GM18511 (cell line): ENCODE data around the gene ACTRT2.

Experiments
- ATAC-seq: cut with Tn5 transposase; IDR thresholded peaks from one replicate; pipeline ENCODE4 v1.9.1; 2021; ENCODE audit warnings: mild to moderate bottlenecking, moderate library complexity; ENCODE audit not compliant: unreplicated experiment

Gene ACTRT2

DNA sequence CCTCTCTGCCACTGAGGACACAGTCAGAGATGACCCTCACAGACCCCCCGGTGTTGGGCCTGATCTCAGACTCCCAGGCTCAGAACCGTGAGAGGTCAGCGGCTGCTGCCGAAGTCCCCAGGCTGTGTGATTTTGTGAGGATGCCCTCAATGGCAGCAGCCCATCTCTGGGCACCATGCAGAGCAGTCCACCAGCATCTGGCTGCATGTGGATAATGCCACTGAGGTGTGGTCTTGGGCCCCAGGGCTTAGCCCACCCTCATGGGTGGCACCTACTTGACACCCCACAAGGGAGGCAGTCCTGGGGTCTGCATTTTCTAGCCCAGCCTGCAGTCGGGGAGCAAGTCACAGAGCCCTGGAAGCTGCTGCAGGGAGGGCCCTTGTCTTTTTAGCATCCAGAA, 5.5 kb upstream of the ACTRT2 start:
- ATAC-seq: no peak

DNA sequence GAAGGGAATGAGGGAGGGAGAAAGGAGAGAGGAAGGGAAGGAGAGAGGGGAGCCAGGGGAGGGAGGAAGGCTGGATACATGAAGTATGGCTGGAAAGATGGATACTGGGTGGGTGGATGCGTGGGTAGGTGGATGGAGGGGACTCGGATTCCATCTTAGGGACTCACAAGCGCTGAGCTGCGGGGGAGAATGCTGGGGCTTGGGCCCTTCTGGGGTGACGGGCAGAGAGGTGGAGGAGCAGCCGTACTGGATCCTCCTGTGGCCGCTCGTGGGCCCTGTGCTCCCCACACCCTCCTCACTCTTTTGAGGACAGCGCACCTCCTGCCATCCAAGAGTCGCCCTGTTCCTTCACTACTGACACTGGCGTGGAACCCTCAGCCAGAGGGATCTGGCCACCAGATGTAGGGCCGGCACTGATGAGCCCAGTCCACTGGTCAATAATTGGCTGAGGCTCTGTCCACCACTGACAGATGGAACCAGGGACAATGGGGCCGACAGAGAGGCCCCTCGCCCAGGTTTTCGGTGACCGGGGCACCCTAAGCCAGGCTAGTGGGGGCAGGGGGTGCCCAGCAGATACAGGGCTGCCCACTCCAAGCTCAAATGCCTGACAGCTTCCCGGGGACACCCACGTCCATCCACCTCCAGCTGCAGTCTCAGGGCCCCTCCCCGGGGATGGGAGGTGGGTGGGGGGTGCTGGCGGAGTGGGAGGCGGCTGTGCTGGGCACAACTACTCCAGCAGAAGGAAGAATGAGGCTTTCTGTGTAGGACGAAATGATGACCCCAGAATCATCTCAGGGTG, 4.4 kb upstream of the ACTRT2 start:
- ATAC-seq: no peak

DNA sequence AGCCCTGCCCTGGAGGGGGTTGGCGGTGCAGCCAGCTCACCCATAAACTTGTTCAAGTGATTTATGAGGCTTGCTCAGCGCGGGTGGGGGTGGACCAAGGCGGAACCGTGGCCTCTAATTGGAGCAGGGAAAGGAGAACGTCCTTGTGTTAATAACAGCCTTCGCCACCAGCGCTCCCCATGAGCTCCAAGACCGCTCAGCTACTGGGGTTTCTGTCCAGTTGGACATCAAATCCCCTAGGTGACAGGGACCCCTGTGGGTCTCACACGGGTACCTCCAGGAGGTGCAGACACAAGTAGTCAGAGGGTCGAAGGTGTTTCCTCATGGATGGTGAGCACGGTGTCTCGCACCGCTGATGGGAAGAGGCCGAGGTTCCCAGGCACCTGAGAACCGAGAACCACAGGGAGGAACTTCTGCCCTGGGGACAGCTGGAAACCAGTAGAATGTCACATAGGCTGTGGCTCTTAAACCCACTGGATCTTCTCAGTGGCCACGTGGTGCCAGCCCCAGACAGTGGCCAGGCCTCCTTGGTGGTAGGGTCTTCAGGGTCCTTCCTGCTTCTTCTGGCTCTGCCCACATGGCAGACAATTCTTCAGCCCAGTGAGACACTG, 3.7 kb upstream of the ACTRT2 start:
- no peak for ATAC-seq

DNA sequence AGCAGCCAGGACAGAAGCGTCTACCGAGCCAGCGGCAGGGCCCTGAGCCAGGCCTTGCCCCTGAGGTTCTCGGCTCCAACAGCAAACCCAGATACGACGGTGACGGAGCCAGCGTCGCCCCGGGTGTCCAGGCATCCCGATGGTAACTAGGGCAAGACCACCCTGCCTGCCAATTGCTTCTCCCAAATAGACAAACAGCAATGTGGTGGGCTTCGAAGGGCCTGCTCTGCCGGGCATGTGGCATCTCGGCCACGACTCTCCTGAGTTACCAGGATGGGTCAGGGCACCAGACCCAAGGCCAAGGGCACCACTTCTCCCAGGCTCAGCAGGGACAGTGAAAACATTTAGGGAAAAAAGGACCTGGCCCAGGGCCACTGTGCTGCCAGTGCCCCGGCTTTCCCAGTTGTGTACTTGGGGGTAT, 3.2 kb upstream of the ACTRT2 start:
- ATAC-seq: no peak

DNA sequence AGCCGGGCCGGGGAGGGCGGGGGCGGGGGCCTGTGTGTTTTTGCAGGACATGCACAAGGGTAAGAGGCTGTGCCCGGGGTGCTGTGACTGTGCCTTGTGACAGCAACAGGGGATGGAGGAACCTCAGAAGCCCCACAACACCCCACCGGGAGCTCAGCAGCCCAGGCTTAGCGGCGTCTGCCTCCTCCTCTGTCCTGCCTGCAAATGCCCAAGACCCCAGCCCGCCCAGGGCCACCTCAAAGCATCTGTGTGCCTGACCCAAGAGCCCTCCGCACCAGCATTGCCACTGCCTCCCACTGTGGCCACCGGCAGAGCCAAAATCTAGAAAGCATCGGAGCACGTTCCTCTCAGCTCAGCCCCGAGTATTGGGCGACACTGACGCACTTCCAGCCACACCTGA, 2.7 kb upstream of the ACTRT2 start:
- ATAC-seq: no peak

DNA sequence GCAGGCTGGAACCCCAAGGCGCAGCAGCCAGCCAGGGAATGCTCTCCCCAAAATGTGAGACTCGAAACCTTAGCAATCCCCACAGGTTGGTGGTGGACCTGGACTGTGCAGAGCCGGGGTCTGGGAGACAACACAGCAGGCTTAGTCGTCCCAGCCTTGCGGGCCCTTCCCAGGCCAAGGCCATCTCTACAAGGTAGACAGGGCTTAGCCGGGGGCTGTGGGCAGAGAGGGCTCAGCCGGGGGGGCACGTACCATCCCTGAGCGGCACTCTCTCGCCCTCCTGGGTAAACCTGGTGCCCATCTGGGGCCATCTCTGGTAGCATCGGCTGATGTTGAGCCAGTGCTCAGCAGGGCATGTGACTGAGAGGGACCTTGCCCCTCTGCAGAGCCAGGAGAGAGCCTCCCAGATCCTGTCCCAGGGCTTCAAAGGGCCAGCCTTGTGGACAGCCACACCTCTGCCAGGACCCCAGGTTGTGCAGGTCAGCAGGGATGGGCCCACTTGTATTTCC, 2.2 kb upstream of the ACTRT2 start:
- no peak for ATAC-seq

DNA sequence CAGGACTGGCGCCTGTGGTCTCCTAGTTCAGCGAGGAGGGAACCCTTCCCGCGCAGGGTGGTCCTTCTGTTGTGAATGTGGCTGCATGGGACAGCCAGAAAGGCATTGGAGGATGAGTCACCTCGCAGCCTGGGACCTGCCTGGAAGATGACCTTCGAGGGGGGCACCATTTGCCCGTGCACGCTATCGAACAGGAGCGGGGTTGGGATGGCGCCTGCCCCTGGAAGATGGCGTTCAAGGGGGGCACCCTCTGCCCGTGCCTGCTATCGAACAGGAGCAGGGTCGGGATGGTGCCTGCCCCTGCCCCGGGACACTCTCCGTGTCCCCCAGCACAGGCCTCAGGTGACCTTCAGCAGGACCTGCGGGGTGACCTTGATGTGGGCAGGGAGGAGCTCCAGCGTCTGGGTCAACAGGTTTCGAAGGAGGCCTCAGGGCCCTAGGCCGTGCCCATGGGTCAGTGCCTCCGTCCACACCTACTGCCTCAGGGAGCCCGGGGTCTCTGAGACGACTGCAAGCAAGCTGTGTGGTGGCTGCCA, 1.7 kb upstream of the ACTRT2 start:
- no peak for ATAC-seq

DNA sequence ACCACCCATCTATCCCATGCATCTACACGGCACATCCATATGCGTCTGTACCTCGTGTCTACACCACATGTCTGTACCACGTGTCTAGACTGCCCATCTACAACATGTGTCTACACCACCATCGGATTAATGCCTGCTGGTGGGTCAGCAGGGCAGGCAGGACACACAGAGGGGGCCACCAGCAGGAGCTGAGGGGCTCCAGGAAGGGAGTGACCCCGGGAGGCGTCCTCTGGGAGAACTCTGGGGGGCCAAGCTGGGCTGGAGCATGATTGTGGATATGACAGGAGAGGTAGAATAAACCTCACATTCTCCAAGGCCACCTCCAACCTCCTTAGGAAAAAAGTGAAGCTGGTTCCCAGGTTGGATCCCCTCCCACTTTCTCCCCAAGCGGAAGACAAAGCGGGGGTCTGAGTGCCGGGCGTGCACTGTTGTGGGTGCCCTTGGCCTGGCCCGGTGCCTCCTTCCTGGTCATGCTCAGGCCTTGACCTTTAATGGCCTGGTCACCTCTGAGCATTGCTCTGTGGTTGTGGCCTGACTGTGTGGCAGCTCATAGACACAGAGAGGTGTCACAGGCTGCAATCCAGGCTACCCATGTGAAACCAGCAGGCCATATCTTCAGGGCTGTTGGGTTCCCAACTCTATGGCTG, 881 bp upstream of the ACTRT2 start:
- ATAC-seq: no peak

DNA sequence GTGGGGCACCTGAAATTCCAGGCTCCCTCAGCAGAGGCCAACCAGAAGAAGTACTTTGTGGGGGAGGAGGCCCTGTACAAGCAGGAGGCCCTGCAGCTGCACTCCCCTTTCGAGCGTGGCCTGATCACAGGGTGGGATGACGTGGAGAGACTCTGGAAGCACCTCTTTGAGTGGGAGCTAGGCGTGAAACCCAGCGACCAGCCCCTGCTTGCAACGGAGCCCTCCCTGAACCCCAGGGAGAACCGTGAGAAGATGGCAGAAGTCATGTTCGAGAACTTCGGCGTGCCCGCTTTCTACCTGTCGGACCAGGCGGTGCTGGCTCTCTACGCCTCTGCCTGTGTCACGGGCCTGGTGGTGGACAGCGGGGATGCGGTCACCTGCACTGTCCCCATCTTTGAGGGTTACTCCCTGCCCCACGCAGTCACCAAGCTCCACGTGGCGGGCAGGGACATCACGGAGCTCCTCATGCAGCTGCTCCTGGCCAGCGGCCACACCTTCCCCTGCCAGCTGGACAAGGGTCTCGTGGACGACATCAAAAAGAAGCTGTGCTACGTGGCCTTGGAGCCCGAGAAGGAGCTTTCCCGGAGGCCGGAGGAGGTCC, 634 bp downstream of the ACTRT2 start:
- ATAC-seq: no peak

DNA sequence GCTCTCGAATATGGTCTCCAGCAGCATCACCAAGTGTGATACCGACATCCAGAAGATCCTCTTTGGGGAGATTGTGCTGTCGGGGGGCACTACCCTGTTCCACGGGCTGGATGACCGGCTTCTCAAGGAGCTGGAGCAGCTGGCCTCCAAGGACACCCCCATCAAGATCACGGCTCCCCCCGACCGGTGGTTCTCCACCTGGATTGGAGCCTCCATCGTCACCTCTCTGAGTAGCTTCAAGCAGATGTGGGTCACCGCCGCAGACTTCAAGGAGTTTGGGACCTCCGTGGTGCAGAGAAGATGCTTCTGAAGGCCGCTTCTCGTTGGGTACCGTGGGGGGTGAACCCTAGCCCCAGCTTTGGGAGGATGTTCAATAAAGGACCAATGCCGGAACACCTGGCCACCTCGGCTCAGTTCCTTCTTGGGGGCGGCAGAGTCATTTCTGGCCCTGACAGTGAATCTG, 1.3 kb downstream of the ACTRT2 start:
- no peak for ATAC-seq

DNA sequence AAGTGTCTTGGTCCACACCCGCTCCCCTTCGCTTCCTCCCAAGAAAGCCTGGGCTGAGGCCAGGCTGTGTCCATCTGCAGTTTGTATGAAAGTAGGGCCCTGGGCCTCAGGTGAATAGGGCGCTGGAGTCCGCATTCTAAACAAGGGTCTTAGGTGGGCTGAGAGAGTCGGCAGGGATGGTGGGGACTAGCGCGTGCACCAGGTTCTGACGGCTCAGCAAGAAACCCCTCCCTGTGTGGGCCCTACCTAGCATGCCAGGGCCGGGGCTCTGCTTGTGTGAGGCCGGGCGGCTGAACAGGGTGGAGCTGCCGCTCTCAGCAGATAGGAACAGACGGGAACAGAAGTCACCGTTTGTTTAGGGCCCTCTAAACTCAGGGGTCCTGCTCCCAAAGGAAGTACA, 1.7 kb downstream of the ACTRT2 start:
- no peak for ATAC-seq

DNA sequence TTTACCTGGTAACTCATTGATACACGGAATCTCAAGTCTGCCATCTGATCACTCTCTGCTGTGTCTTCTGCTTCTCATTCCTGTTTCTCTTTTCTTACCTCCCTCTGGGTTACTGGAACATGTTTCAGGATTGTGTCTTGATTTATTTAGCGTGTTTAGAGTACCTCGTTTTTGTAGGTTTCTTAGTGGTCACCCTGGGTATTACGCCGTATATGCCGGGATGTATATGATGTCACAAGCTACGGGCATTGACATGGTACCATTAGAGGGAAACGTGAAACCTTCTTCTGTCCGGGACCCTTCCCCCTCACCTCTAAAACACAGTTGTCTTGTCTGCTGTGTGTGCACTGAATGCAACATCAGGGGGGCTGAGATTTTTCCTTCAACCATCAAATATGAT, 2.8 kb downstream of the ACTRT2 start:
- ATAC-seq: no peak

DNA sequence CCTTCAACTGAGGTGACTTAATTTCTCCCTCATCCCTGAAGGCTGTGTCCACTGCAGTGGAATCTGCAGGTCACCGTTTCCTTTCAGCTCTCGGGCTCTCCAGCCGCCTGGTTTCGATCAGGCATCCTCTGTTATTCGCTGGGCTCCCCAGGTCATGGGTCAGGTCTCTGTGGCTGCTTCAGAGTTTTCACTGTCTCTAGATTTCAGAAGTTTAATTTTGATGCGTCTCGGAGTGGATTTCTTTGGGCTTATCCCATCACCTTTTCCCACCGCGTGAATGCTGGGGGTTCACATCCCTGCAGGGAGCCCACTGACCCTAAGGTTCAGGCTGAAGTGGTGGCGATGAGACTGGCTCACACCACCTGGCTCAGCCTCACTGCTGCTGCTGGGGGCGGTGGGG, 3.3 kb downstream of the ACTRT2 start:
- ATAC-seq: no peak

DNA sequence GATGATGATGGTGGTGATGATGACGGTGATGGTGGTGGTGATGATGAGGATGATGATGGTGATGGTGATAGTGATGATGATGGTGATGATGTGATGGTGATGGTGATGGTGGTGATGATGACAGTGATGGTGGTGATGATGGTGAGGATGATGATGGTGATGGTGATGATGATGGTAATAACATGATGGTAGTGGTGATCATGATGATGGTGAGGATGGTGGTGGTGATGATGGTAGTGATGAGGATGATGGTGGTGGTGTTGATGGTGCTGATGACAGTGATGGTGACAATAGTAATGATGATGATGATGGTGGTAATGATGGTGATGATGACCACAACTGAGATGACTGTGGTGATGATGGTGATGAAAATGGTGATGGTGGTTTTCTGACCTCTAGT, 4.9 kb downstream of the ACTRT2 start:
- ATAC-seq: no peak

DNA sequence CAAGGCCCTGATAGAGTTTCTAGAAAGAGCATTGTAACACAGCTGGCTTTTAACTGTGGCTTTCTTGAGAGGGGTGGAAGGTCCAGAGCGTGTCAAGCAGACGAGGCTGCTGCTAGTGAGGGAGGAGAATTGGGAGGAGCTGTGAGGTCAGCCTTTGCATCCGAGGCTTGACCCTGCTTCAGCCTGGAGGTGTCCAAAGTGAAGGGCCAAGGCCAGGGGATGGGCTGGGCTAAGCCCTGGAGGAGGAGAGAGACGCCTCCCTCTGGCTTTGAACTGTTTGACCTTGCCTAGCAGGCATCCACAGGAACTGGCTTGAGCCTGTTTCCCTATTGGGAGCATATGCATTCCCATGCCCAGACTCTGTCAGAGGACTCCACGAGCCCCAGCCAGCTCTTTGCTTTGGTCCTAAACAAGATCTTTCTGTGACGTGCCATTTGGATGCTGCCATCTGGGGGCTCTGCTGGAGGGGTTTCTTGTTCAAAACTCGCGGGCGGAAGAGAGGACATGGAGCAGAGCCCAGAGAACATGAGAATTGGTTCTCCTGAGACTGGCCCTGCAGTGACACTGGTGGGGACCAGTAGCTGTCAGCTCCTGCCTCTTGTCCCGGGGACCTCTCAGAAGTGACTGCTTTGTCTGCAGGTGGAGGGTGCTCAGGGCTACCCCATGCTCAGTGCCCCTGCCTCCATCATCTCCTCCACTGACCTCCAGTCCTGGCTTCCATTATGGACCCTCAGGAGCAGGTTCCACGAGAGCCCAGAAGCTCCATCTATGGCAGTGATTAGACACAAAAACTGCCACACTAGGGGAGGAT, 5.5 kb downstream of the ACTRT2 start:
- no peak for ATAC-seq

DNA sequence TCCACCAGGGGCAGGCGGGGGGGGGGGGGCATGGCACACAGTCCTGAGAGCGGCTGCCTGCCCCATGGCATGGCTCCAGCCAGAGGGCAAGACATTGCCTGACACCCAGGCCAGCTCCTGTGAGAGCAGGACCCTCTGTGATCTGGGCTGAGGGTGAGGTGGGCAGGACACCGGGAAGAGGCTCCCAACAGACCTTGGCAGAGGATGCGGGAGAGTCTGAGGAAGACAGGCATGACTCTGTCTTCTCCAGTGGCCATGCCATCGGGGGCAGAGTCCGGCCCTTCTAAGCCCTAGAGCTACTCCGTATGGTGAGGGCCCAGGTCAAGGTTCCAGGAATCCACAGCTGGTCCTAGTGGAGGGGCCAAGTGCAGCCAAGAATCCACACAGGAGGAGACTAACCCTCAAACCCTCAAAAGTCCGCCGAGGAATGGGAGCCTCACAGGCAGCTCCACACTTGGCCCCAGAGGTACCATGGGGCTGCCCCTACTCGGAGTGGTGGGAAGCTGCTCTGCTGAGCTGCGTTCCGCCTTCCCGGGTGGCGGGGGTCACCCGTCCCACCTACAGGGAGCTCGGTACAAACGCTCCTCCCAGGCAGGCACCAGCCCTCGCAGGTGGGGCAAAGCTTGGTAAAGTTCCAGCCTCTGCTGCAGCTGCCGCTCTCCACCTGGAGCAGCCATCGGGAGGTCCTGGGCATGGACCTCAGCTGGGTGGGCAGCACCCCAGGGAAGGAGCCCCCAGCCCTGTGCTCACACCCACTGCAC, 6.5 kb downstream of the ACTRT2 start:
- no peak for ATAC-seq

DNA sequence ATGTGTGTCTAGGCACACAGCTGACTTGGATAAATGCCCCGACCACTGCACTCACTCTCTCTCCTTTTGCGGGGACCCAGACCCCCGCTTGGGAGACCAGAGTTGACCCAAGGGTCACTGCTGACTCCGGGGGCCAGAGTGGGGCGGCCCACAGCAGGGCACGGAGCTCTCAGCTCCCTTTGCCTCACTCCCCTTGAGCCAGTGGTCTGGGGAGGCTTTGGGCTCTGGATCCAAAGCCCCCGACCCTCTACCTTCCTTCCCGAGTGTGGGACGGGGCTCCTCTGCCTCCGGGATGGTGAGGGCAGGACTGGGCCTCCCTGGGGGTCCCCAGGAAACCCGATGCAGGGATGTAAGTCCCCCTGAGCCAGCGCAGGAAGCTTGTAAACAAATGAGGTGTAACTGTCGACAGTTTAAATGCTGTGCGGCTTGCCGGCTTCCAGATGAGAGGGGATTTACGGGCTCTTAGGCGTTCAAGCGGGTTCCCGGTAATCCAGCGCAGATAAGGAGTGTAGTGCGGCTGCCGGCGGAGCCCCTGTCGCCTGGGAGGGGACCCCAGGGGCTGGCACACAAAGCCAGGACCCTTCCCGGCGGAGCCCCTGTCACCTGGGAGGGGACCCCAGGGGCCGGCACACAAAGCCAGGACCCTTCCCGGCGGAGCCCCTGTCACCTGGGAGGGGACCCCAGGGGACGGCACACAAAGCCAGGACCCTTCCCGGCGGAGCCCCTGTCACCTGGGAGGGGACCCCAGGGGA, 7.4 kb downstream of the ACTRT2 start:
- no peak for ATAC-seq

DNA sequence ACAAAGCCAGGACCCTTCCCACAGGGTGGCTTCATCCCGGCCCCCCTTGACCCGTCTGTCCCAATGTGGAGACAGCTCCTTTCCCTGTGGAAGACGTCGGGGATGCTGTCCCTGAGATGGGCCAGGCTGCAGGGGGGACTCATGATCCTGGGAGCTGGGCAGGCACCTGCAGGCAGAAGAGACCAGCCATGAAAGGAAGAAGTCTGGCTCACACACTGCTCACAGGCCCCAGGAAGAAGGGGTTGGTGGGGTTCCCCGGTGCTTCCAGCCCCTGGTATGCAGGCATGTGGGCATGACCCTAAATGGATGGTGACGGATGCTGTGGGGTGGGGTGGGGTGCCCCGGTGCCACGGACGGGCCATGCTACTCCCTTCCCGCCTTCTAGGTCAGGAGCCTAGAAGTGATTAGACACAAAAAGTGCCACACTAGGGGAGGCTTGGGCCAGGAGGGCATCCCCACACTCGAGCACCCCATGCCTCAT, 8.3 kb downstream of the ACTRT2 start:
- no peak for ATAC-seq
